Limb (tissue), 2 donors: ENCODE data around the gene GALNT13.

ENCODE experiments used
- DNase-seq, 2 donors: peaks; one replicate each; pipeline ENCODE4 v3.0.0-alpha.2; 2016; ENCODE audit errors: extremely low spot score in 2 of 2

GALNT13 gene

DNA sequence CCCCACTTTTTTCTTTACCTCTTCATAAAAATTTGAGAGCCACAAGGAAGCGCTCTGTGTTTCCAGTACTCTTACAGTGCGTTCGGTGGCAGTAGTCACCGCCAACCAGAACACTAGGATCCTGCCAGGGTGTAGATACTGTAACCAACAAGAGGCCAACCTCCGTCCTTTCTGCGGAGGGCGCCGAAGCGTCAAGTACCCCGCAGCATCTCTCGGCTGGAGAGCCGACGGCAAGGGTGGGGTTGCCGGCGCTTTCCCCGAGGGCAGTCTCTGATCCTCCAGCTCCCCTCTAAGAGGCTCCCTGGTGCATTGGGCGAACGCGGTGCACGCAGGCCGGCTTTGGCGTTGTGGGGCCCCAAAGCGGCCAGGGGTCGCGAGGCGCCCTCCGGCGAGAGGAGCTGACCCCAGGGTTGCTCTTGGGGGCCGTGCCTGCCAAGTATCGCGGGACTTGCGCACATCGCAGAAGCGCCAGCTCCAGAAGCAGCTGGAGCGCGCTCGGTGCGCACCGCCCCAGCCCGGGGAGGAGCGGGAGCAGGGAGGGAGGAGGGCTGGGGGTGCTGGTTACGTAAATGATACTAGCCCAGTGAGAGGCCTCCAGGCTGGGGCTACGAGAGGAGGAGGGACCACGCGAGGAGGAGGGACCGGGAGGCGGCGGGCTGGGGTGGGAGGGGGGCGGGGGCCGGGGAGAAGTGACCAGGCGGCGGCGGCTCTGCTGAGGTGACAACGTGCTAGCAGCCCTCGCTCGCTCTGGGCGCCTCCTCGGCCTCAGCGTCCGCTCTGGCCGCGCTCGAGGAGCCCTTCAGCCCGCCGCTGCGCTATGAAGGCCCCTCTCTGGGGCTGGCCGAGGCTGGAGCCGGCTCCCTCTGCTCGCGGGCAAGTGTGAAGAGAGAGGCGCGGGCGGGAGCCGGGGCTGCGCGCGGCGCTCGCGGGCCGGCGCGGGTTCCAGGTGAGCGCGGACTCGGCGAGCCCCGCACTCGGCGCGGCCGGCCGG is at the start of gene GALNT13:
Gene GALNT13 (plus strand): TSS at position 692 of the 991 bp plus-strand sequence.
- DNase-seq, result peak; percentile 61 to 83

DNA sequence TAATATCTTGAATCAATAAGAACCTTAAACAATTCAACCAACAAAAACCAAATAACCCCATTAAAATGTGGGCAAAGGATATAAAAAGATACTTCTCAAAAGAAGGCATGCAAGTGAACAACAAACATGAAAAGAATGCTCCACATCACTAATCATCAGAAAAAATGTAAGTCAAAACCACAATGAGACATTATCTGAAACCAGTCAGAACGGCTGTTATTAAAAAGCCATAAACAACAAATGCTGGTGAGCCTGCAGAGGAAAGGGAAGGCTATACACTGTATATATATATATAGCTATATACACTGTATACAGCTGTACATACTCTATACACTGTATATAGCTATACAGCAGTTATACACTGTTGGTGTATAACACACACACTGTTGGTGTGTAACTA is 47.8 kb upstream of the GALNT13 start:
- no peak for DNase-seq

DNA sequence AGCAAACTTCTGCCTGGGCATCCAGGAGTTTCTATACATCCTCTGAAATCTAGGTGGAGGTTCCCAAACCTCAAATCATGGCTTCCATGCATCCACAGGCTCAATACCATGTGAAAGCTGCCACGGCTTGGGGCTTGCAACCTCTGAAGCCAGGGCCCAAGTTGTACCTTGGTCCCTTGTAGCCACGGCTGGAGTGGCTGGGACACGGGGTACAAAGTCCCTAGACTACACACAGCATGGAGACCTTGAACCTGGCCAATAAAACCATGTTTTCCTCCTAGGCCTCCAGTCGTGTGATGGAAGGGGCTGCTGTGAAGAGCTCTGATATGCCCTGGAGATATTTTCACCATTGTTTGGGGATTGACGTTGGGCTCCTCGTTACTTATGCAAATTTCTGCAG is 43.4 kb upstream of the GALNT13 start:
- no peak for DNase-seq

DNA sequence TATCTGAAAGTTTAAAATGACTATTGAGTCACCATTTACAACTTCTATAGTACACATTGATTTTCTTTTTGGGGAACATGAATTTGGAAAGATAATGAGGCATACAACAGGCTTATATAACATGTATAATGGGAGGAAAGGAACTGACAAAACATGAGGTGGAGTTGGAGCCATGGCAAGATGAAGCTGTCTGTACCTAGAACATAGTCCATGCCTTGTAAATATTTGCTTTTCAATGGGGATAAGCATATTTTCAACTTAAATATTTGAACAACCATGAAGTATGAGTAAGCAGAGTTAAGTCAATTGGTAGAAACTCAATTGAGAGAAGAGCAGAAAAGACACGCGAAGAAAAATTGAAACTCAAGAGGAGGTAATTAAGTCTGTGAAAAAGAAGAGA is 37.1 kb upstream of the GALNT13 start:
- no peak for DNase-seq

DNA sequence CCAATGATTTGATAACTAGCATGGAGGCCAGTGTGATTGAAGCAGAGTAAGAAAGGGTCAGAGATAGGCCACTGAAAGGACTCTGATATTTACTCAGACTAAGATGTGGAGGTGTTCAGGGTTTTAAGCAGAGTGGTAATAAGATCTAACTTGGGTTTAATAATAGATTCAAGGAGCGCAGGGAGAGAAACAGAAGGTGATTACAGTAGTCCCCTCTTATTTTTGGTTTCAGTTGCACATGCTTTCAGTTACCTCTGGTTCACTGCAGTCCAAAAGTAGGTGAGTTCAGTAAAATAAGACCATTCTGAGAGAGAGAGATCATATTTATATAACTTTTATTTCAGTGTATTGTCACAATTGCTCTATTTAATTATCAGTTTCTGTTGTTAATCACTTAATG is 13.5 kb upstream of the GALNT13 start:
- DNase-seq, result no peak

DNA sequence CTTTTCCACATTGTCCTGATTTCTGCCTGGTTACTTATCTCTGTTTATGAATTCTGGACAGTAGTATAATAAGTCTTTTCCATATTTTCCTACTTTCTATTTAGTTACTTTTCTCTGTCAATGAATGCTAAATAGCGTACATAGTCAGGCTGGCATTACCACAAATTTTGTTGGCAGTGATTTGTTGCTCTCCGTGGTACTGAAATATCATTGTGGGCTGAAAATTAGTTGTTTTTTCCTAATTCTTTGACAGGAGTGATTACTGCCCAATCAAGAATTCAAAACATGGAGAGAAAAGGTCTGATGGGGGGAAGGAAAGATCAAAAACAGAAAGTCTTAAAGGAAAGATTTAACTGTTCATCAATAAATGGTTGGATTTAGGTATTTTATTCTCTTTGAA is 7.7 kb upstream of the GALNT13 start:
- peak in 1 of 2 donors; percentile 3 for DNase-seq

DNA sequence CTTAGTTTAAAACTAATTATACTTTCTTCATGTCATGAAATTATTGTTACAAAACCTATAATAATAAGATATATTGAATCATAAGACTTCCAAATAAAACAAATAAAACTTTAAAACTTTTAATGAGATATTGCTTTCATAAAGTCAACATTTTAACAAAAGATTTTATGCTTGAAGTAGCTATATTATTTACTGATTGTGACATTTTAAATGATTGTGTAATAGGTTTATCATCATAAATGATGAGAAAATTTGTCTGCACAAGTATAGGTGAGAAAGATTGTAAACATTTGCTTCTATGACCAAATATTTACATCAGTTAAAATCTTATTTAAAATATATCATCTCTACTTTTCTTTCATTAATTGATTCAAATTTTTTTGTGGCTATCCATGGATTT is 5.1 kb upstream of the GALNT13 start:
- no peak for DNase-seq

DNA sequence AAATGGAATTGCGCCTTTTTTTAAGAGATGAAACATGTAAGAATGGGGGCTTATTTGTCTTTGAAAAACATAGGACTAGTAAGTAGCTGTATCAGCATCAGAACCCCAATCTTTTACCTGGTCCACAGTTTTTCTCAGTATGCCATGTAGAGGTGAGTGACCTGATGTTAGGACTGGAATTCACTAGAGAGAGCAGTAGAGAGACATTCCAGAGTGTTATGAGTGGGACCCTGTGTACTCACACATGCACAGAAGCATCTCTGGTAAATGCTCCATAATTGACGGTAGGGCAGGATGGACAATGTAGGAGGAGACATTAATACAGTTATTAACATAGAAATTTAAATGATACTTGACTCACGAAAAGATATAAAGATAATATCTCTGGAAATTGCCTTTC is 1.4 kb upstream of the GALNT13 start:
- peak in 1 of 2 donors; percentile 3 for DNase-seq

DNA sequence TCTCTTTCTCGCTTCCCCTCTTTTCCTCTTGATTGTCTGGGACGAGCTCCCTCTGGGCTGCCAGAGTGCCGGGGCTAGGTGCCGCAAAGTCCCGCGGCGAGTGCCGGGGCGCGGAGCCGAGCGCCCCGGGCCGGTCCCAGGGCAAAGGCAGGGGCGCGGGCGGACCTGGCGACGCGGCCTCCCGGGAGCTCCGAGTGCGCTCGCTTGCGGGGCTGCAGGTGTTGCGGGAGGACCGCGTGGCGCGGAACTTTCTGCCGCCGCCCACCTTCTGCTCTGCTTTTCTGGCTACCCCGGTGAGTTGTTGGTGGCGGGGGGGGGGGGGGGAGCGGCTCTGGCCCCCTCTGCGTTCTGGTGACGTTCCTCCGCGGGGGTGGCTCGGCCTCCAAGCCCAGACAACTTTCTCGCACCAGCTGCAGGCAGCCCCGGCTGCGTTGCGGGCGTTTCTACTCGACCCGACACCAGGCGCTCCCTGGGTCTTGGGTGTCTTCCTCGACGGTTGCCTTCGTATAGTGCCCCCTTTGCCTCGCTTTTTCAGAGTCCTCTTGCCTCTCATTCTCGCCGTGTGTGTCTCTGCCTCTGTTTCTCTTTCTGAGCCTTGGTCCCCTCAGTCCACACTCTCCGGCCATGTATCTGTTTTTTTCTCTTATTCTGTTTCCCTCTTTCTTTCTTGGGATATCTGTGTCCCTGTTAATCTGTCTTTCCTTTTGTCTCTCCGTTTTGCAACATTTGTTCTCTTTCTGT is 759 bp downstream of the GALNT13 start:
- peak in 1 of 2 donors; percentile 46 for DNase-seq

DNA sequence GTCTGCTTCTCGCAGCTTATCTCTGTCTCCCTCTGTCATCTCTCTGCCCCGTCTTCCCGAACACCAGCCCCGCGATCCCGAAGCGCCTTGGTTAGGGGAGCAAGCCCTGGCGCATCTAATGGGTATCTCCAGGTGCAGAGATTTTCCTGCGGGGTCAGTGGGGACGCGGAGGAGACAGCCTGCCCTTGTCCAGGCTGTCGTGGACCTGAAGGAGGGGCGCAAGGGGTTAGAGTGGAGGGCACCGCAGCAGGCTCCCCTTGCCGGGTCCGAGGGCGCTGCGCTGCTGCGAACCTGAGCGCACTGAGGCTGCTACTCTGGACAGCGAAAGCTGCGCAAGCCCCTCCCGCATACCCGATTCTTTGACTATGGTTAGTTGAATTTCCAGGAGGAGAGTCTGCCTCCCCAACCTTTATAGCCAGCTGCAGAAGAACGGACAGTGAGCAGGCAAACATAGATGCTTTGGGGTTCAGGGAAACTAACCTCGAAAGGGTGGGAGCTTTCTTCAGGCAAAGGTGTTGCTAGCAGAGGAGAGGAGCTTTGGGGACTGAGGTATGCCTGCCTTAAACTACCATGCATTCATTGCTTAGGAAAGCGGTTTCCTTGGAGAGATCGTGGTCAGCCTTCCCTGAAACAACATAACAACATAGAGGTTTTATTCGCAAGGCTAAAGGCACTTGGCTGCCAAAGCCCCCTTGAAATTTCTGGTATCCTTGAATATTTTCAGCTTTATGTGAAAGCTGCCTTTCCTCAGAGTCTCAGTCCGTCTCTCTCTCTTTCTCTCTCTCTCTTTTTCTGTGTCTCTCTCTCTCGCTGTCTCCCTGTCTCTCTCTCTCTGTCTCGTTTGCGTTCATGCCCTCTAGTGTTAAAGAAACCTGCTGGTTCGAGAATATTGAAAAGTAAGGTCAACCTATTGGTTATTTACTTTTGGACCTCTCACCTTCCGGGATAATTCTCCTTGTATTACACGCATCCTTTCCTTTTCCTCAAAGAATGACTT is 1.6 kb downstream of the GALNT13 start:
- peak in 1 of 2 donors; percentile 44 for DNase-seq

DNA sequence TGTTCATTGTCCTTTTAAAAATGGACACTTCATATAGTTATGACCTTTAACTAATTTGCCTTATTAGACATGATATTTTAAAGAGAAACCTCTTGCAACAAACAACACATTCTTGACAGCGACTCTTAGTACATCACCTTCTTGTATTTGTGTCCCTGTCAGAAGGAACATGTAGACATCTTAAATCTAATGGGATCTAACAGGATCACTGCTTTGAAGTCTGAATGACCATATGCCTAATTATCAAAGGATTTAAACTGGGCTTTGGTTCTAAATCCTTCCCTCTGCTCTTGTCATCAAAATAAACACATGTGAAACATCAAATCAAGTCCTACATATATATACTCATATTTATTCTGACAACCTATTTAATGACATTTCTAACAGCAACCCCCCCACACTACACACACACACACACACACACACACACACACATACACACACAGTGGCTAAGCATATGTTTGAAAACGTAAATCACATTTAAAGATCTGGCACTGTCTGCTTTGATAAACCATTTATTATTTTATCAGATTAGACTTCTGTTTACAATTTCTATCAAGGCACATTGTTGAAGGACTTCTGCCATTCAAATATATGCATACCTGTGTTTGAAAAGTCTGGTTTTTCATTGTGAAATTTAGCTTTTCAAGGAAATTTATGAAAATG is 4.2 kb downstream of the GALNT13 start:
- no peak for DNase-seq

DNA sequence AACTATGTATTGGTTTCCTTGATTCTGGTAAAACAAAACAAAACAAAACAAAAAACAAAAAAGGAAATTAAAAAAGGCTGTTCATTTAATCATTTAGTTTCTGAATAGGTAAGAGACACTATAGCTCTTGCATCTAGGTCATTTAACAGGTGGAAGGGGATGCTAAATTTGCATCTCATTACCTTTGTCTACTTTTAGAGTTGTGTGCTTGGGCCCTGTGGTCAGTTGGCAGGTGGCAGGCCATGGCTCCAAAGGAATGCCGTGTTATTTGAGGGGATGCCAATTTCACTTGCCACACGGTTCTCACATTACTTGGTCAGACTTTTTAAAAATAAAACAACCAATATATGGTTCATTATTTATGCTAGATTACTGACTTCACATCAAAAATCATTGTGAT is 9.2 kb downstream of the GALNT13 start:
- DNase-seq, result no peak

DNA sequence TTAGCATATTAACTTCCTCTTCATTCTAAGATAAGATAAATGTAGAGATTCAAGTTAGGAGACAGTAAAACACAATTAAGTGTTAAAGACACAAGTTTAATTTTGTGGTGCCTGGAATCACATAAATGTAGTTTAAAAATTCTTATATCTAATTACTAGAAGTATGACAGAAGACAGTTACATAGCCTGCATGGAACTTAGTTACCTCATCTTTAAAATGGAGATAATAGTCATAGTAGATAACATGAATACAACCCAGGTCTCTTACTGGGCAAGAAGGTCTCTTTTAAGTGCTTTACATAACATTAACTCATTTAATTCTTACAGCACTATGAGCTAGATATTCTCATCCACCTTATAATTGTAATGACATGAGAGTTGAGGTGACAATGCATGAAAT is 15.1 kb downstream of the GALNT13 start:
- no peak for DNase-seq

DNA sequence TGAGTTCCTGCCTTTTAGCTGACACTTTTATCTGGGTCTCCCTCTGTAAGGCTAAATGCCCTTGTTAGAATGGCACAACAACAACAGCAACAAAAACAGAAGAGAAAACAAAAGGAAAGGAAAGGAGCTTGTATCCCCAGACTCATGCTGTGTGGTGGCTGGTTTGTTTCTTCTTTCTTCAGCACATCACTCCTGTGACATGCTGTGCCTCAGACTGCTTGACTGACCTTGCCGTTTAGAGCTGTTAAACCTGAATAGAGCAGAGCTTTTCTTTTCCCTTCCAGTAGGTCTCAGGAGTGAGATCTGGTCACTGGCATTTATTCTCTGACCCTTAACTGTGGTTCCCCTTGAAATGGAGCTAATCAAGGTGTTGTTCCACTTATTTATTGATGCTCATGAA is 18.9 kb downstream of the GALNT13 start:
- no peak for DNase-seq

DNA sequence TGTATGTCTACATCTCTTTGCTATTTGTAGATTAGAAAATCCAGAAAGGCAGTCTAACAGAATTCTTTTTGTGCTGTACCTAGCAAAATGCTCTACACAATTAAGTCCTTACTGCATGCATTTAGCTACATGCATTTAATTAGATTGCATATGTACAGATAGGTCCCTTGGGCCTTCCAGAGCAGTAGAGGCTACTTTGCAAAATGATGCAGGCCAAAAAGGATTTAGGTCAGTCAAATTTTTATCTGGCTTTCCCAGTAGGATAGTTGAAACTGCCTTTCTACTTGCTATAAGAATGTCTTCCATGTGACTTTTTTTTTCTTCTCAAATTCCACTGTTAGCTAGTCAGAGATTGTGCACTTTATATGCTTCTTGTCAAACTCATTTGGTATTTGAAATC is 19.3 kb downstream of the GALNT13 start:
- no peak for DNase-seq

DNA sequence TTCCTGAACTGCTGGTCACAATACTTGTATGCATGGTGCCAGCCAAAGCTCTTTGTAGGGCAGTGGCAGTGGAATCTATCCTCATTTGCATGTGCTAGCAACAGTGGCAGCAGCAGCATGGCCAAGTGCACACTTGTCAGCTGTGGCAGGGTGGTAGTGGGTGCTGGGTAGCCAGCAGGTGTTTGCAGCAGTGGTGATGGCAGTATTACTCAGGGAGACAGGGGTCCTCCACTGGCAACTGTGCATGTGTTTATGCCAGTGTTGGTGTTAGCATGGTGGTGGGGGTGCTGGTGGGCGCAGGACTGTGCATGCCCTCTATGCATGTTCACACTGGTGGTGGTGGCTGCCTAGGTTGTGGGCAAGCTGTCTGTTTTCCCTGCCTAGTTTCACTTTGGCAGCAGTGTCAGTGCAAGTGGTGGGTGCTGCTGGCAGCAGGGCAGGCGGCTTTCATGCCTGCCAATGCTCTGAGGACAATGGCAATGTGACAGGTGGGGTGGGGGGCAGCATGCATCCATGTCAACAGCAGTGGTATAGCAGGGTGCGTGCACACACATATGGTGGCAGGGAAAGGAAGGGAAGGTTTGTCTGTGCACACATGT is 41.2 kb downstream of the GALNT13 start:
- DNase-seq, result no peak

DNA sequence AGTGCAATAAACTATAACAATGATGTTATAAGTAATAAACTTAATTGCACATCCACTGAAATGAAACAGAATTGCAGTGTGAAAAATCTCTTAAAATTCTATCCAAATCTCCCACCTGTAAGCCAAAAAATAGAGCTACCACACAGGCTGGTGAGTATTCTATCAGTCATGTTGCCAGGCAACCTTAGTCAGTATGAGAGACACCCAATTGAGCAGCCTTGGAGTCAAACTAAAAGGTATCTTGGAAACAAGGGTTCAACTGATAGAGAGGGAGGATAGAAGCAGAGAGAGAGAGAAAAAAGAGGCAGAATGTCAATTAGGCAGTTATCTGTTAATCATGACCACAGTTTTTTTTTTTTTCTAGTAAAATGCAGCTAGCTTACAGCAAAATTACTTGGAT is 45.8 kb downstream of the GALNT13 start:
- no peak for DNase-seq

DNA sequence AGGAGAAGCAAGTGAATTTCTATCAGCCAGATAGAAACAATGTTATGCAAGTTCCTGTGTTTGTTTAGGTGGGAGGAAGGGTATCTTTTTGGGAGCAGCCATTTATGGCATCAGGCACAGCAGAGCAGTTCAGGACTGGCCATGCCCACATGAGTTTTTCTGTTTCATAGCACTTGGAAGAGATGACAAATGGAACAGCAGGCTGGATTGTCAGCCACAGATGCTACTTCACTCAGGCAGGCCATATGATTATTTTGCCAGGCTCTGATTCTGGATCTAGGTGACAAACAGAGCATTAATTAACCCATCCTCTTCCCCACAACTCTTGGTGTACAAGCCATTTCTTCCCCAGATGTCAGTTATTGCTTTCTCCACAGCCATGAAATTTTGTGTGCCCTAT is 63.8 kb downstream of the GALNT13 start:
- no peak for DNase-seq

DNA sequence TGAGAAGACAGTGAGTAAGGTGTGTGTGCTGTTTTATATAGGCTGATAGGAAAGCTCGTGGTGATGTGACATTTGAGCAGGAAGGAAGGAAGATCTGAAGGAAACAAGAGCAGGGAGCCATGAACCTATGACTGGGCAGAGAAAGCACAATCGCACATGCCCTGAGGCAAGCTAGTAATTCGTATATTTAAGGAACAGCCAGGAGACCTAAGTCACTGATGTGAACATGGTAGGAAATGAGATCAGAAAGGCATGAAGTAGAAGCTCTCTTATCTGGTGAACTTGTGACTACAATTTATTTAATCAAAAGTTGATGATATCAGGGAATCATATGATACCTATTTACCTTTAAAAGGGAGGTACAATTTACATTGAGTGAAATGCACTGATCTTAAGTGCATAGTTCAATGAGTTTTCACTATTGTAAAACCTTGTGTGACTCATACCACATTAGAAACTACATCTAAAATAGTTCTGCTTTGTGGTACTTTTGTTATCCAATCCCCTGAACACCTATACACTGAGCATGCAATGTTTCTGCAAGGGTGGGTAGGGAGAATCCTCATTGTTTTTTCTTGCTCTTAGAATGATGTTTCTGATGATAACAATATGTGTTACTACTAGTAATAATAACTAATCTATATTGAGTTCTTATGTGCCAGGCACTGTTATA is 67.5 kb downstream of the GALNT13 start:
- no peak for DNase-seq

DNA sequence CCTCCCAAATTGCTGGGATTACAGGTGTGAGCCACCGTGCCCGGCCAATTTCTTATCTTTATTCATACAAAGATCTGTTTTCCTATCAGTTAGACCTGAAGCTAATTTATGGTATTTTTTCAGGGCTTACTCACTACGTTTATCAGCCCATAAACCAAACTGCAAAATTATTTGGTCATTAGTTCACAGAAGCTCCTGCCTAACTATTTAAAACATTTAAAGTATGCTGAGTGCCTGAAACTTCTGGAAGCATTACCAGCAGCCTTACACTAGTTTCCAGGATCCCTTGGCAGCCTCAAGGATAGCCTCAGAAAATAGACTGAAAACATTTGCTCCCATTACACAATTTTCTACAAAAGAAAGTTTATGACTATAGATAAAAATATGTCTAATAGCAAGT is 68.8 kb downstream of the GALNT13 start:
- no peak for DNase-seq
